Measurements from ENCODE around the gene PRKN.
A peak's percentile ranks its signal among the peaks of the same experiment; 100 is the strongest.

Gene PRKN

GRCh38 chr6:161963181-161963580 lies 764.4 kb downstream of the PRKN start:
- DNase-seq (ENCODE audit: low read depth in 2 of 2): no peak

- no peak for DNase-seq (ENCODE audit: low read depth in 2 of 2)
Measured at GRCh38 chr6:161961796-161962195, 765.8 kb downstream of the PRKN start.

GRCh38 chr6:161961046-161961445 lies 766.5 kb downstream of the PRKN start:
- DNase-seq (ENCODE audit: low read depth in 2 of 2): no peak

- no peak for DNase-seq (ENCODE audit: low read depth in 2 of 2)
Measured at GRCh38 chr6:161959072-161959471, 768.5 kb downstream of the PRKN start.

GRCh38 chr6:161956082-161956481 lies 771.5 kb downstream of the PRKN start:
- no peak for DNase-seq (ENCODE audit: low read depth in 2 of 2)

- no peak for DNase-seq (ENCODE audit: low read depth in 2 of 2)
Measured at GRCh38 chr6:161954699-161955276, 772.8 kb downstream of the PRKN start.

GRCh38 chr6:161954077-161954476 lies 773.5 kb downstream of the PRKN start:
- no peak for DNase-seq (ENCODE audit: low read depth in 2 of 2)

GRCh38 chr6:161951126-161951525 lies 776.4 kb downstream of the PRKN start:
- DNase-seq (ENCODE audit: low read depth in 2 of 2): no peak

GRCh38 chr6:161949531-161949930 lies 778.0 kb downstream of the PRKN start:
- DNase-seq (ENCODE audit: low read depth in 2 of 2): no peak

- no peak for DNase-seq (ENCODE audit: low read depth in 2 of 2)
Measured at GRCh38 chr6:161948462-161948861, 779.1 kb downstream of the PRKN start.

- DNase-seq (ENCODE audit: low read depth in 2 of 2): no peak
Measured at GRCh38 chr6:161947371-161947770, 780.2 kb downstream of the PRKN start.

GRCh38 chr6:161946461-161946860 lies 781.1 kb downstream of the PRKN start:
- DNase-seq (ENCODE audit: low read depth in 2 of 2): no peak

GRCh38 chr6:161943561-161943960 lies 784.0 kb downstream of the PRKN start:
- no peak for DNase-seq (ENCODE audit: low read depth in 2 of 2)

- DNase-seq (ENCODE audit: low read depth in 2 of 2): no peak
Measured at GRCh38 chr6:161941565-161941964, 786.0 kb downstream of the PRKN start.

- DNase-seq (ENCODE audit: low read depth in 2 of 2): no peak
Measured at GRCh38 chr6:161940519-161940918, 787.0 kb downstream of the PRKN start.

GRCh38 chr6:161926324-161926723 lies 801.2 kb downstream of the PRKN start:
- no peak for DNase-seq (ENCODE audit: low read depth in 2 of 2)

GRCh38 chr6:161924516-161925116 lies 803.0 kb downstream of the PRKN start:
- DNase-seq (ENCODE audit: low read depth in 2 of 2): no peak

GRCh38 chr6:161922631-161923119 lies 804.9 kb downstream of the PRKN start:
- DNase-seq (ENCODE audit: low read depth in 2 of 2): peak in 1 of 2 donors; percentile 4

- DNase-seq (ENCODE audit: low read depth in 2 of 2): no peak
Measured at GRCh38 chr6:161921602-161922395, 805.8 kb downstream of the PRKN start.

GRCh38 chr6:161919691-161920090 lies 807.9 kb downstream of the PRKN start:
- DNase-seq (ENCODE audit: low read depth in 2 of 2): no peak

GRCh38 chr6:161918628-161919205 lies 808.8 kb downstream of the PRKN start:
- DNase-seq (ENCODE audit: low read depth in 2 of 2): no peak

- DNase-seq (ENCODE audit: low read depth in 2 of 2): no peak
Measured at GRCh38 chr6:161918109-161918531, 809.4 kb downstream of the PRKN start.

- no peak for DNase-seq (ENCODE audit: low read depth in 2 of 2)
Measured at GRCh38 chr6:161917645-161918044, 809.9 kb downstream of the PRKN start.

Measured in stimulated activated CD4-positive, alpha-beta T cell treated with anti-CD3 and anti-CD28 coated beads, Interleukin-15, amount 100 ng/mL, for 48 hours (primary cell).